H1 (cell line): ENCODE measurements around the gene DLX5. TPM values are rescaled to one million over a fixed set of nuclear protein-coding genes. Genes with fewer than 3 reads are reported as not detected.

Experiments
- CTCF ChIA-PET: fragments of 300-600 bp; sonication (Branson Sonifier 250); formaldehyde crosslinking; loops from one replicate; lab custom pipeline; 2021; ENCODE audit not compliant: partially characterized antibody; lab: Charles Lee
- POLR2A ChIA-PET: fragments of 300-600 bp; sonication (Branson Sonifier 250); formaldehyde crosslinking; loops from one replicate; lab custom pipeline; 2021; ENCODE audit warnings: inconsistent platforms; ENCODE audit not compliant: partially characterized antibody; lab: Charles Lee
- DNase-seq, 2 experiments: peaks; one replicate each; pipeline versions ENCODE4 v3.0.0 to v3.0.0-alpha.2; 2010 to 2022; ENCODE audit warnings: low spot score in 2 of 2, low read depth in 1 of 2, mixed read lengths in 1 of 2
- FAIRE-seq: peaks from 2 replicates; lab custom pipeline; 2011; peaks lifted over from hg19 to GRCh38; lab: Jason Lieb, UNC
- H2AFZ ChIP-seq: 2 replicates; pipeline ENCODE4 v1.8.1; 2012; ENCODE audit warnings: low read length, inconsistent platforms
- H2AK5ac ChIP-seq: 2 replicates; pipeline ENCODE4 v1.6.1; 2013; ENCODE audit warnings: low read depth, low read length
- H2BK120ac ChIP-seq: replicated peaks from 2 replicates; pipeline ENCODE3; 2013; ENCODE audit warnings: low read depth, low read length, inconsistent platforms
- H2BK12ac ChIP-seq: 2 replicates; pipeline ENCODE4 v1.6.1; 2013; ENCODE audit warnings: low read depth, low read length
- H2BK15ac ChIP-seq: 2 replicates; pipeline ENCODE4 v1.6.1; 2013; ENCODE audit warnings: low read length
- H2BK20ac ChIP-seq: 2 replicates; pipeline ENCODE4 v1.6.1; 2013; ENCODE audit warnings: low read length
- H2BK5ac ChIP-seq: 2 replicates; pipeline ENCODE4 v1.6.1; 2013; ENCODE audit warnings: low read depth, low read length
- H3K14ac ChIP-seq: 2 replicates; pipeline ENCODE4 v1.6.1; 2013; ENCODE audit warnings: inconsistent platforms; ENCODE audit not compliant: insufficient read length
- H3K18ac ChIP-seq: 2 replicates; pipeline ENCODE4 v1.6.1; 2013; ENCODE audit warnings: low read length; ENCODE audit errors: extremely low read depth
- H3K23ac ChIP-seq: 2 replicates; pipeline ENCODE4 v1.6.1; 2013; ENCODE audit warnings: inconsistent platforms; ENCODE audit not compliant: insufficient read length
- H3K23me2 ChIP-seq: 2 replicates; pipeline ENCODE4 v1.6.1; 2013; ENCODE audit warnings: low read depth, low read length
- H3K27ac ChIP-seq: 2 replicates; pipeline ENCODE4 v1.6.1; 2011; ENCODE audit warnings: low read depth, low read length, inconsistent platforms
- H3K27me3 ChIP-seq, 4 experiments: replicated peaks in 1 of 4; 1 replicate in 1 of 4; 2 replicates in 3 of 4; pipeline versions ENCODE4 v1.6.1 to v1.8.1; 2011 to 2013; ENCODE audit warnings: low read length in 3 of 4, mild to moderate bottlenecking in 3 of 4, inconsistent platforms in 2 of 4, mixed read lengths in 2 of 4, moderate library complexity in 1 of 4; ENCODE audit not compliant: control insufficient read depth in 3 of 4, insufficient read depth in 3 of 4; ENCODE audit errors: extremely low read depth in 1 of 4
- H3K36me3 ChIP-seq, 4 experiments: 2 replicates each; pipeline versions ENCODE4 v1.6.1 to v1.8.1; 2011 to 2013; ENCODE audit warnings: mild to moderate bottlenecking in 4 of 4, low read length in 3 of 4, moderate library complexity in 2 of 4, control low read depth in 1 of 4, inconsistent platforms in 1 of 4; ENCODE audit not compliant: insufficient read depth in 4 of 4, control insufficient read depth in 2 of 4
- H3K4ac ChIP-seq: replicated peaks from 2 replicates; pipeline ENCODE3; 2013; ENCODE audit warnings: low read length, low read depth, mixed read lengths, inconsistent platforms; ENCODE audit not compliant: insufficient read length
- H3K4me1 ChIP-seq, 4 experiments: replicated peaks in 1 of 4; 1 replicate in 1 of 4; 2 replicates in 3 of 4; pipeline versions ENCODE4 v1.6.1 to v1.8.1; 2011 to 2013; ENCODE audit warnings: low read length in 3 of 4, inconsistent platforms in 2 of 4, mixed read lengths in 1 of 4; ENCODE audit not compliant: insufficient read depth in 4 of 4, control insufficient read depth in 3 of 4
- H3K4me2 ChIP-seq, 2 experiments: 2 replicates each; pipeline versions ENCODE4 v1.6.1 to v1.8.1; 2011 to 2013; ENCODE audit warnings: low read depth in 2 of 2, low read length in 2 of 2, control low read depth in 1 of 2, inconsistent platforms in 1 of 2, mild to moderate bottlenecking in 1 of 2; ENCODE audit not compliant: insufficient read depth in 1 of 2
- H3K4me3 ChIP-seq, 4 experiments: fragments of 200-600, 300-600 bp in 1 of 4; sonication (generic), shearing (Covaris generic), sonication (Bioruptor Twin) in 1 of 4; 2 replicates each; pipeline versions ENCODE4 v1.5.1 to v1.8.1; 2011 to 2016; ENCODE audit warnings: low read length in 4 of 4, low read depth in 3 of 4, control low read depth in 2 of 4, inconsistent platforms in 2 of 4, mild to moderate bottlenecking in 2 of 4, mixed read lengths in 1 of 4, moderate library complexity in 1 of 4; ENCODE audit not compliant: insufficient read depth in 2 of 4; ENCODE audit errors: extremely low read depth in 1 of 4
- H3K56ac ChIP-seq: replicated peaks from 2 replicates; pipeline ENCODE3; 2013; ENCODE audit warnings: low read depth, mild to moderate bottlenecking, mixed read lengths, low read length, inconsistent platforms; ENCODE audit not compliant: insufficient read length
- H3K79me1 ChIP-seq: 2 replicates; pipeline ENCODE4 v1.6.1; 2013; ENCODE audit warnings: low read depth, low read length, control low read depth
- H3K79me2 ChIP-seq, 2 experiments: 2 replicates each; pipeline versions ENCODE4 v1.6.1 to v1.8.1; 2012 to 2013; ENCODE audit warnings: low read length in 2 of 2, mild to moderate bottlenecking in 2 of 2, inconsistent platforms in 1 of 2; ENCODE audit not compliant: insufficient read depth in 2 of 2, control insufficient read depth in 1 of 2
- H3K9ac ChIP-seq, 4 experiments: replicated peaks in 1 of 4; 1 replicate in 1 of 4; 2 replicates in 3 of 4; pipeline versions ENCODE4 v1.6.1 to v1.8.1; 2011 to 2013; ENCODE audit warnings: low read depth in 3 of 4, low read length in 3 of 4, control low read depth in 2 of 4, mild to moderate bottlenecking in 2 of 4, moderate library complexity in 2 of 4, inconsistent platforms in 1 of 4; ENCODE audit errors: extremely low read depth in 1 of 4
- H3K9me3 ChIP-seq, 2 experiments: 2 replicates each; pipeline versions ENCODE4 v1.6.1 to v1.8.1; 2012 to 2013; ENCODE audit warnings: mild to moderate bottlenecking in 2 of 2, moderate library complexity in 2 of 2, control low read depth in 1 of 2, inconsistent platforms in 1 of 2, low read depth in 1 of 2, low read length in 1 of 2, mixed read lengths in 1 of 2; ENCODE audit not compliant: insufficient read depth in 2 of 2
- H4K20me1 ChIP-seq, 2 experiments: replicated peaks in 1 of 2; 2 replicates each; pipeline versions ENCODE3 to v1.8.1; 2011 to 2013; ENCODE audit warnings: inconsistent platforms in 2 of 2, low read length in 2 of 2, mild to moderate bottlenecking in 1 of 2; ENCODE audit not compliant: insufficient read depth in 2 of 2, control insufficient read depth in 1 of 2
- H4K5ac ChIP-seq: 2 replicates; pipeline ENCODE4 v1.6.1; 2013; ENCODE audit warnings: low read length, low read depth, mixed read lengths, inconsistent platforms; ENCODE audit not compliant: insufficient read length
- H4K8ac ChIP-seq: 2 replicates; pipeline ENCODE4 v1.8.0; 2013; ENCODE audit warnings: mild to moderate bottlenecking, moderate library complexity, low read length, inconsistent platforms; ENCODE audit not compliant: insufficient read depth; ENCODE audit errors: extremely low read depth
- H4K91ac ChIP-seq: replicated peaks from 2 replicates; pipeline ENCODE3; 2013; ENCODE audit warnings: low read length, mixed read lengths, inconsistent platforms; ENCODE audit not compliant: insufficient read length
- BACH1 ChIP-seq: IDR thresholded peaks from 2 replicates; pipeline ENCODE4 v1.6.1; 2012; ENCODE audit warnings: low read length, improper control_type of control experiment
- BCL11A ChIP-seq, 2 experiments: IDR thresholded peaks; one replicate each; pipeline ENCODE4 v1.6.1; 2011; ENCODE audit warnings: low read depth in 2 of 2, low read length in 2 of 2, mild to moderate bottlenecking in 2 of 2
- BRCA1 ChIP-seq: IDR thresholded peaks from 2 replicates; pipeline ENCODE4 v1.6.1; 2012; ENCODE audit warnings: low read depth, low read length, improper control_type of control experiment
- CBX5 ChIP-seq: fragments of 300-800, 300-1000 bp; sonication (generic); IDR thresholded peaks from 2 replicates; pipeline ENCODE4 v1.7.1; 2016; ENCODE audit warnings: antibody characterized with exemption, low read length, low read depth
- CTBP2 ChIP-seq: IDR thresholded peaks from 2 replicates; pipeline ENCODE4 v1.7.0; 2011; ENCODE audit warnings: borderline replicate concordance, mild to moderate bottlenecking, moderate library complexity, mixed read lengths, low read length; ENCODE audit not compliant: insufficient read depth, insufficient read length
- FOSL1 ChIP-seq: IDR thresholded peaks from 2 replicates; pipeline ENCODE4 v1.6.1; 2011; ENCODE audit warnings: mild to moderate bottlenecking, low read depth, low read length, moderate library complexity; ENCODE audit not compliant: insufficient read depth
- GABPA ChIP-seq: IDR thresholded peaks from 2 replicates; pipeline ENCODE4 v1.6.1; 2011; ENCODE audit warnings: mild to moderate bottlenecking, low read length, moderate library complexity, borderline replicate concordance; ENCODE audit not compliant: insufficient read depth
- HDAC2 ChIP-seq, 2 experiments: fragments of 300-600 bp in 1 of 2; sonication (generic) in 1 of 2; IDR thresholded peaks; 2 replicates each; pipeline ENCODE4 v1.6.1; 2011 to 2012; ENCODE audit warnings: low read depth in 2 of 2, low read length in 2 of 2, mild to moderate bottlenecking in 2 of 2, moderate library complexity in 2 of 2, borderline replicate concordance in 1 of 2, inconsistent platforms in 1 of 2
- MAFK ChIP-seq: IDR thresholded peaks from 2 replicates; pipeline ENCODE4 v1.6.1; 2012; ENCODE audit warnings: low read depth, mild to moderate bottlenecking, improper control_type of control experiment, low read length
- RAD21 ChIP-seq, 2 experiments: IDR thresholded peaks in 1 of 2; conservative IDR thresholded peaks in 1 of 2; 2 replicates each; pipeline ENCODE4 v1.6.1; 2011; ENCODE audit warnings: low read depth in 2 of 2, low read length in 2 of 2, improper control_type of control experiment in 1 of 2, inconsistent platforms in 1 of 2, mild to moderate bottlenecking in 1 of 2, moderate library complexity in 1 of 2
- RNF2 ChIP-seq: fragments of 200-900, 300-1000 bp; sonication (generic); IDR thresholded peaks from 2 replicates; pipeline ENCODE4 v1.7.1; 2016; ENCODE audit warnings: borderline replicate concordance, low read depth, mild to moderate bottlenecking, antibody characterized with exemption, low read length; ENCODE audit not compliant: poor library complexity, severe bottlenecking; ENCODE audit errors: missing control alignments
- SAP30 ChIP-seq: fragments of 300-600 bp; sonication (generic); IDR thresholded peaks from 2 replicates; pipeline ENCODE4 v1.7.1; 2012; ENCODE audit warnings: low read length, moderate library complexity, mild to moderate bottlenecking, inconsistent platforms; ENCODE audit not compliant: insufficient read depth, insufficient replicate concordance
- SIN3A ChIP-seq, 2 experiments: IDR thresholded peaks in 1 of 2; conservative IDR thresholded peaks in 1 of 2; 2 replicates each; pipeline ENCODE4 v1.6.1; 2011 to 2012; ENCODE audit warnings: low read length in 2 of 2, improper control_type of control experiment in 1 of 2, low read depth in 1 of 2, mild to moderate bottlenecking in 1 of 2
- polyA plus RNA-seq, 7 experiments: library from polyadenylated mRNA; depleted of rRNA in 3 of 7; stranded (reverse) in 5 of 7; unstranded in 2 of 7; fragments of >200 nt in 5 of 7; fragments of 200-250 nt in 2 of 7; gene quantifications; 1 replicate in 5 of 7; 2 replicates in 1 of 7; 4 replicates in 1 of 7; pipeline versions ENCODE4 v1.2.1 to v1.2.3, GENCODE V29; 2011 to 2013; ENCODE audit warnings: missing spikeins in 2 of 7, mixed read lengths in 2 of 7
- total RNA-seq: library from RNA; stranded (reverse); fragmentation: NEBNext Ultra II Directional; extraction: Animal tissue kit (Norgen Biotek cat#: 25700); gene quantifications from 2 replicates; pipeline ENCODE4 v1.2.1, GENCODE V29; 2021

The DLX5 gene
- total and polyA plus RNA-seq, 2 of the 8 experiments (the other 6 are each of a cell fraction or from before 2014, with no cell fraction given), result not detected

- Histone ChIP-seq H2BK5ac (no peak overlapping the region), H3K4me1 (no peaks in the 10 kb centered on the region), H2BK12ac (no peak overlapping the region), H3K23ac (no peak overlapping the region), H3K9me3 (no peaks in the 10 kb centered on the region), H3K56ac (no peak overlapping the region), H3K4ac (no peak overlapping the region), H4K5ac (no peak overlapping the region), H3K27me3 (no peaks in the 10 kb centered on the region), H3K79me1 (no peaks in the 10 kb centered on the region), H2AK5ac (no peak overlapping the region), H3K4me3 (no peak overlapping the region), H2BK15ac (no peak overlapping the region), H3K9ac (no peak overlapping the region), H2BK20ac (no peak overlapping the region), H2AFZ (no peak overlapping the region), H3K23me2 (no peaks in the 10 kb centered on the region), H3K79me2 (no peaks in the 10 kb centered on the region), H4K8ac (no peak overlapping the region; the same call in 1 of the 2 replicates), H3K36me3 (no peaks in the 10 kb centered on the region), H2BK120ac (no peak overlapping the region), H3K4me2 (no peak overlapping the region), H4K91ac (no peak overlapping the region), H3K14ac (no peak overlapping the region), H3K27ac (no peak overlapping the region), H3K18ac (no peak overlapping the region), H4K20me1 (no peaks in the 10 kb centered on the region)
- ChIA-PET POLR2A (no interaction called here), CTCF (interaction anchor here (1.4 kb wide), 1 partner anchor 59 kb away, joined by 3 read pairs; no protein-coding TSS in a partner anchor)
- no peak for DNase-seq
- no peak for FAIRE-seq
- TF ChIP-seq RNF2 (no peak), CTBP2 (no peak), FOSL1 (no peak), HDAC2 (IDR thresholded peaks at IDR 0.05; ENCODE audit: borderline replicate concordance in 1 of 2, low read depth in 2 of 2, low read length in 2 of 2) (no peak), SAP30 (no peak), CBX5 (no peak), BRCA1 (no peak), SIN3A (conservative IDR thresholded peaks at IDR 0.05 in 1 of 2, IDR thresholded peaks at IDR 0.05 in 1 of 2; ENCODE audit: low read depth in 1 of 2, low read length in 2 of 2) (no peak), BCL11A (IDR thresholded peaks at IDR 0.05; ENCODE audit: low read depth in 2 of 2, low read length in 2 of 2) (no peak), BACH1 (no peak), RAD21 (IDR thresholded peaks at IDR 0.05 in 1 of 2, conservative IDR thresholded peaks at IDR 0.05 in 1 of 2; ENCODE audit: low read depth in 2 of 2, low read length in 2 of 2) (no peak), MAFK (no peak), GABPA (no peak)
Observed at GRCh38 chr7:96970739-96971138, 53.9 kb downstream of the DLX5 start.
